Colonic mucosa (tissue), 4 donors: ENCODE measurements around the gene PACSIN2. TPM values are rescaled to one million over a fixed set of nuclear protein-coding genes. Genes with fewer than 3 reads are reported as not detected.

ENCODE experiments used
- DNase-seq: peaks from one replicate; pipeline ENCODE4 v3.0.0-alpha.2; 2020
- H3K27ac ChIP-seq: fragments of 200-600 bp; one replicate; pipeline ENCODE4 v1.8.0; 2021
- H3K27me3 ChIP-seq: fragments of 200-600 bp; one replicate; pipeline ENCODE4 v1.8.0; 2021
- H3K36me3 ChIP-seq: fragments of 200-600 bp; one replicate; pipeline ENCODE4 v1.8.0; 2021
- H3K4me1 ChIP-seq: fragments of 200-600 bp; one replicate; pipeline ENCODE4 v1.8.0; 2021; ENCODE audit warnings: mild to moderate bottlenecking
- H3K4me3 ChIP-seq: fragments of 200-600 bp; one replicate; pipeline ENCODE4 v1.8.0; 2021
- H3K9ac ChIP-seq, 2 donors: one replicate each; pipeline ENCODE4 v1.7.0; 2013; ENCODE audit warnings: control low read depth in 2 of 2, low read depth in 2 of 2, low read length in 2 of 2
- H3K9me3 ChIP-seq: fragments of 200-600 bp; one replicate; pipeline ENCODE4 v1.8.0; 2021
- intact Hi-C: fragments of 100-400 bp; cut with DNase I; formaldehyde crosslinking; loops from one replicate; pipeline ENCODE4 v1.14.1; 2022
- total RNA-seq, 2 donors: library from RNA; stranded (reverse); fragmentation: NEBNext Ultra II Directional in 1 of 2; extraction: Animal tissue kit (Norgen Biotek cat#: 25700) in 1 of 2; gene quantifications; one replicate each; pipeline ENCODE4 v1.2.1, GENCODE V29; 2021
- TF ChIP-seq, protein P1 (sequence below): fragments of 200-600 bp; IDR thresholded peaks from one replicate; pipeline ENCODE4 v1.8.0; 2022; ENCODE audit warnings: antibody characterized with exemption, mild to moderate bottlenecking
- donor health status: healthy.
- donor health status: DM: no; HTN: no; CAD: no.
- donor health status: DM: no; HTN: no; CAD: no.

PACSIN2 gene
- total RNA-seq, 2 donors from 2014 or later, result 143 to 160 TPM

DNA sequence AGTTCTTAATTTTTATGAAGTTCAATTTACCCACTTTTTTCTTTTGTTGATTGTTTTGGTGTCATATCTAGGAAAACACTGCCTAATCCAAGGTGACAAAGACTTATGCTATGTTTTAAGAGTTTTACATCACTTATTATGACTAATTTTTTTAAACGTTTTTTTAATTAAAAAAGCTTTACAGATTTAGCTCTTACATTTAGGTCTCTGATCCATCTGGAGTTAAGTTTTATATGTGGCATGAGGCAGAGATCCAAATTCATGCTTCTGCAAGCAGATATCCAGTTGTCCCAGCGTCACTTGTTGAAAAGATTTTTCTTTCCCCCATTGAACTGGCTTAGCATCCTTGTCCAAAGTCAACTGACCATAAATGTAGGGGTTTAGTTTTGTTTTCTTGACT, 72.6 kb downstream of the PACSIN2 start:
- Histone ChIP-seq H3K9ac (no peak overlapping the region), H3K4me1 (peaks cover 37% of the 10 kb centered on the region), H3K9me3 (no peaks in the 10 kb centered on the region), H3K27me3 (no peaks in the 10 kb centered on the region), H3K27ac (no peak overlapping the region), H3K36me3 (no peaks in the 10 kb centered on the region), H3K4me3 (no peak overlapping the region)
- intact Hi-C loops, result no loop called here
- DNase-seq, result no peak
- TF ChIP-seq, protein P1, sequence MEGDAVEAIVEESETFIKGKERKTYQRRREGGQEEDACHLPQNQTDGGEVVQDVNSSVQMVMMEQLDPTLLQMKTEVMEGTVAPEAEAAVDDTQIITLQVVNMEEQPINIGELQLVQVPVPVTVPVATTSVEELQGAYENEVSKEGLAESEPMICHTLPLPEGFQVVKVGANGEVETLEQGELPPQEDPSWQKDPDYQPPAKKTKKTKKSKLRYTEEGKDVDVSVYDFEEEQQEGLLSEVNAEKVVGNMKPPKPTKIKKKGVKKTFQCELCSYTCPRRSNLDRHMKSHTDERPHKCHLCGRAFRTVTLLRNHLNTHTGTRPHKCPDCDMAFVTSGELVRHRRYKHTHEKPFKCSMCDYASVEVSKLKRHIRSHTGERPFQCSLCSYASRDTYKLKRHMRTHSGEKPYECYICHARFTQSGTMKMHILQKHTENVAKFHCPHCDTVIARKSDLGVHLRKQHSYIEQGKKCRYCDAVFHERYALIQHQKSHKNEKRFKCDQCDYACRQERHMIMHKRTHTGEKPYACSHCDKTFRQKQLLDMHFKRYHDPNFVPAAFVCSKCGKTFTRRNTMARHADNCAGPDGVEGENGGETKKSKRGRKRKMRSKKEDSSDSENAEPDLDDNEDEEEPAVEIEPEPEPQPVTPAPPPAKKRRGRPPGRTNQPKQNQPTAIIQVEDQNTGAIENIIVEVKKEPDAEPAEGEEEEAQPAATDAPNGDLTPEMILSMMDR, result no peak

DNA sequence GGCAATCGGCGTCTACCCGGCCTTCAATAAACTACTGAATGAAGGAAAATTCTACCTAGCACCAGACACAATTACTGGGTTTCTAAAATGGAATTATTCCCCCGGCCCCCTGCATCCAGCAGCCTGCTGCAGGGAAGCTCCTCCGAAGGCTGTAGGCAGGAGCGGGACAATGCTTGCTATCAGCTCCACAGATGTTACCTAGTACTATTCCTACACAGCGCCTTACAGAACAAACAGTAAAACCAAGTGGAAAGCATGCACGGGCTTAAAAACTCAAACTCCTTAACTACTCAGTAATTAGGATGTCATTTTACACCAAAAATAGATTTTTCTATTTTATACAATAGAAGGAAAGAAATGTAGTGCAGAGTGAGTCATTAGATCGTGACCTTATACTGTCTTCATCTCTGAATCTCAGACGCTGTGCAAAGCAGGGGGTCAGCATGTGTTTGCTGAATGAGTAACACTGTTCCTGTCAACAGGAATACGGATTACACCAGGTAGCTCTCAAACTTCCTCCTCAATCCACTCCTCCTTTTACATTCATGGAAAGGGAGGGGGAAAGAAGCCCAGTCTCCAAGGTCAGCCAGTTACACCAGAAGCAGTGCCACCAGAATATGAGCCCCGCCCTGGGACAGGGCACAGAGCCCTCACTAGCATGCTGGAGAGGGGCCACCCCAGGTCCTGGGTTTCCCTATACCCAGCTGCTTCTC, 74.9 kb downstream of the PACSIN2 start:
- Histone ChIP-seq H3K9ac (peak overlapping the region; percentile 36 to 56), H3K4me3 (no peak overlapping the region)

DNA sequence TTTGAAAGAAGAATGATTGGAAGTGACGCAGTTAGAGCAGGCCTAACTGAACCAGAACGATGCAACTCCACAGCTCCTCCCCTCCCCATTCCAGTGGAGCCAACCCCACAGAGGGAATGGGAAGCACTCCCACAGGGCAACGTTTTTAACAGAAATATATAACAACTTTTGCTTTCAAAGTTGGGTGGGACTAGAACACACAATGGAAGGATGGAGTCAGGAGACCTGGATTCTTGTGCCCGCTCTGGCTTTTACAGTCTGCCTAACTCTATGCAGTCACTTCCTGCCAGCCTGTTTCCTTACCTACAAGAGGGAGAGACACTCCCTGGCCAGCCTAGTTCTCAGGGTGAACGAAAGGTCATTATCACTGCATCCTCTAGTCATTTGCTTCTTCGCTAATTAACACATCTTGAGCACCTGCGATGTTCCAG, 75.5 kb downstream of the PACSIN2 start:
- peak; percentile 69 for DNase-seq
- Histone ChIP-seq H3K4me1 (peaks cover 34% of the 10 kb centered on the region), H3K9ac (peak overlapping the region in 1 of 2 donors; percentile 56), H3K9me3 (no peaks in the 10 kb centered on the region), H3K4me3 (no peak overlapping the region), H3K36me3 (no peaks in the 10 kb centered on the region), H3K27me3 (no peaks in the 10 kb centered on the region), H3K27ac (peak overlapping the region; percentile 88)
- intact Hi-C loops, result loop anchor here (10.0 kb wide), 1 partner anchor 75 kb away; the partner anchor contains the start of gene PACSIN2
- TF ChIP-seq, protein P1, result no peak

More for the DNA sequence above, 74.9 kb downstream of the PACSIN2 start:
- Histone ChIP-seq H3K27ac (peak overlapping the region; percentile 88), H3K36me3 (no peaks in the 10 kb centered on the region), H3K9me3 (no peaks in the 10 kb centered on the region), H3K4me1 (peaks cover 32% of the 10 kb centered on the region), H3K27me3 (no peaks in the 10 kb centered on the region)
- TF ChIP-seq, protein P1, result no peak
- peak; percentile 84 for DNase-seq
- intact Hi-C loops, result loop anchor here (10.0 kb wide), 1 partner anchor 75 kb away; the partner anchor contains the start of gene PACSIN2

DNA sequence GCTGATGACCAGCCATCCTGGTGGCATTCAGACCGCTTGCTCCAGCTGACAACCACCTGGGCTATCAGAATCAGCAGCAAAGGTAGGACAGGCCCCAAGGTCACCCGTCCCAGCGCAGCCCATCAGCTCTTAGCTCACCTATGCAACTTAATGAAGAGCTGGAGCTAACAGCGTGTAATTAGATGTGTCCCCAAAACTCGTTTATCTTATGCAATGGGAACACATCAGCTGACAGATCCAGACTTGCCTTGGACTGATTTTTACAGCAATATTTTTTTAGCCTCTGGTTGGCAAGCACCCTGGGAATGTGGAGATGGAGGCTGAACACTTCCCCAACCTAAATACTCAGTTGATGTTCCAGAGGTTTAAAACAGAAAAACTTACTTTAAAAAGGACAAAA, 76.0 kb downstream of the PACSIN2 start:
- intact Hi-C loops, result loop anchor here (10.0 kb wide), 1 partner anchor 76 kb away; the partner anchor contains the start of gene PACSIN2
- Histone ChIP-seq H3K36me3 (no peaks in the 10 kb centered on the region), H3K4me1 (peaks cover 35% of the 10 kb centered on the region), H3K27ac (peak overlapping the region; percentile 88), H3K9me3 (no peaks in the 10 kb centered on the region), H3K9ac (peak overlapping the region in 1 of 2 donors; percentile 56), H3K4me3 (no peak overlapping the region), H3K27me3 (no peaks in the 10 kb centered on the region)
- TF ChIP-seq, protein P1, result no peak
- DNase-seq, result no peak

DNA sequence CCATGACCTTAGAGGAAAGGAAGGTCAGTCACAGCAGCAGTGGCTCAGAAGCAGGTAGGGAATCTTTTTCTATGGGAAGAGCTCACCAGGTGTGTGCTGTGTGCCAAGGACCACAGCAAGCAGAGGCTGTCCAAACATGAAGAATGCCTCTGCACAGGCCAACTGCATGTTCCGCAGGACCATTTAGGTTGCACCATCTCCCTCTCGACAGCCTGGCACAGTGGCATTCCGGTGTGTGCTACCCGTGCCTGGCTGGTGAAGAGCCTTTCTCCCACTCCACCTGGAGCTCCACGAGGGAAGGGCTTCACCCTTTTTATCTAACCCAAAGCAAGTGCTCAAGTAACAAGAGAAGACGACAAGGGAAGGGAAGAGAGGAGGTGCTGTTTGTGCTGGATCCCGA, 76.5 kb downstream of the PACSIN2 start:
- intact Hi-C loops, result loop anchor here (10.0 kb wide), 1 partner anchor 76 kb away; the partner anchor contains the start of gene PACSIN2
- peak overlapping the region; percentile 88 for H3K27ac ChIP-seq
- H3K27me3 ChIP-seq, result no peaks in the 10 kb centered on the region
- H3K9me3 ChIP-seq, result no peaks in the 10 kb centered on the region
- no peak overlapping the region for H3K4me3 ChIP-seq
- peak overlapping the region in 1 of 2 donors; percentile 56 for H3K9ac ChIP-seq
- H3K36me3 ChIP-seq, result no peaks in the 10 kb centered on the region
- peaks cover 35% of the 10 kb centered on the region for H3K4me1 ChIP-seq
- no peak for DNase-seq
- TF ChIP-seq, protein P1, result no peak
